IPS-20b (cell line): ENCODE data around the gene B4GALT2.

Source experiments
- H3K27ac ChIP-seq: one replicate; pipeline ENCODE4 v1.5.1; 2013; ENCODE audit warnings: low read length
- H3K27me3 ChIP-seq: 2 replicates; pipeline ENCODE4 v1.6.1; 2013; ENCODE audit warnings: mild to moderate bottlenecking, low read length, inconsistent platforms; ENCODE audit not compliant: insufficient read depth
- H3K36me3 ChIP-seq: 2 replicates; pipeline ENCODE4 v1.6.1; 2013; ENCODE audit warnings: low read depth, mild to moderate bottlenecking, inconsistent platforms, low read length, moderate library complexity; ENCODE audit not compliant: insufficient read depth
- H3K4me1 ChIP-seq: 2 replicates; pipeline ENCODE4 v1.6.1; 2013; ENCODE audit warnings: mild to moderate bottlenecking, control low read depth, inconsistent platforms, low read length, moderate library complexity; ENCODE audit not compliant: insufficient read depth
- H3K4me3 ChIP-seq: 2 replicates; pipeline ENCODE4 v1.5.1; 2013; ENCODE audit warnings: mild to moderate bottlenecking, low read length, inconsistent platforms
- H3K9ac ChIP-seq: 2 replicates; pipeline ENCODE4 v1.6.1; 2013; ENCODE audit warnings: low read depth, mild to moderate bottlenecking, inconsistent platforms, low read length, moderate library complexity
- H3K9me3 ChIP-seq: 2 replicates; pipeline ENCODE4 v1.6.1; 2013; ENCODE audit warnings: mild to moderate bottlenecking, low read depth, low read length, inconsistent platforms; ENCODE audit not compliant: insufficient read depth

The B4GALT2 gene

GRCh38 chr1:44016041-44016889, 37.3 kb downstream of the B4GALT2 start:
- H3K36me3 ChIP-seq: no peaks in the 10 kb centered on the region; the same call in 1 of the 2 replicates
- no peak overlapping the region for H3K27ac ChIP-seq
- no peak overlapping the region; the same call in 1 of the 2 replicates for H3K9ac ChIP-seq
- peaks cover 6% of the 10 kb centered on the region for H3K4me1 ChIP-seq
- H3K9me3 ChIP-seq: no peaks in the 10 kb centered on the region
- H3K27me3 ChIP-seq: no peaks in the 10 kb centered on the region
- no peak overlapping the region for H3K4me3 ChIP-seq

DNA sequence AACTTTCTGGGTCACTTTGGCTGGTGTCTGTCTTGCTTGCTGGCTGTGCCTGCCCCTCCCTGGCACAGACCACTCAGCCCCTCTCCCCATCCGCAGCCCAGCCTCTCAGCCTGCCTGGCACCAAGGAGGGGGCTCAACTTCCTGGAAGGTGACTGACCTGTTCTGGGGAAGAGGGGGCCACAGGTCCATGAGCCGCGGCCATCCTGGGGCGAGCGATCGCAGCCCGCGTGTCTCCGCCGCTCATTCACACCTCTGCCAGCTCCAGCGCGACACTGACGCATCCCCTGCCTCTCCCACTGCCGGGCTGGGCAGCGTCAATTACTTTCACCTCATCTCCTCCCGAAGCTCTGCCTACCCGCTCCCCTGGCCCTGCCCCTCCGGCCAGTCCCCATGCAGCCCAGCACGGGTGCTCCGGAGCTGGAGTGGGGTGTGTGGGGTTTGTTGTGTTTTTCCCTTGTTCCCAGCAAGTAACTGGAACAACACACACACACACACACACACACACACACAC, 37.9 kb downstream of the B4GALT2 start:
- H3K4me3 ChIP-seq: no peak overlapping the region
- 0 out of 2 replicates have a peak, but pooled peaks cover under 1% of the 10 kb centered on the region for H3K4me1 ChIP-seq
- H3K9ac ChIP-seq: no peak overlapping the region
- peaks cover 5% of the 10 kb centered on the region; the same call in 1 of the 2 replicates for H3K36me3 ChIP-seq
- H3K27ac ChIP-seq: no peak overlapping the region
- H3K9me3 ChIP-seq: no peaks in the 10 kb centered on the region
- H3K27me3 ChIP-seq: no peaks in the 10 kb centered on the region

DNA sequence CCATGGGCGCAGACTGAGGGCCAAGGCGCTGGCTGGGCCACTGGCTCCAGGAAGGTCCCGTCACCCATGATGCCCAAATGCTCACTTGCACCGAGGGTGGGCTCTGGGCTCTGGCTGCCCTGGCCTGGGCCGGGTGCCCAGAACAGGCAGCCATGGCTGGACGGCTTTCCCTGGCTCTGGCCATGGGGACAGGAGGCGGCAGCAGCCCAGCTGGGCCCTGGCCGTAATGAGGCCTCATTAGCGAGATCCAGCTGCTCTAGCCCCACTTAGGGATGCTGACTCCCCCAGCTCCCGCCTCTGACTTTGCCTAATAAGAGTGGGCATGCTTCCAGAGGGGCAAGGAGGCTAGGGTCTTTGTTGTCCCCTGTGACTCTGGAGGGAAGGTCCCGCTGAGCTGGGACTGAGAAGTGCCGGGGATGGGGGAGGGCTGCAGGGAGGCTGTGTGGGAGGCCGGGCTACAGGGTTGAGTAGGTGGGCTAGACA, 40.5 kb downstream of the B4GALT2 start:
- Histone ChIP-seq H3K4me3 (no peak overlapping the region), H3K27me3 (no peaks in the 10 kb centered on the region), H3K9ac (no peak overlapping the region), H3K27ac (no peak overlapping the region), H3K4me1 (no peaks in the 10 kb centered on the region), H3K36me3 (peaks cover 18% of the 10 kb centered on the region; the same call in 1 of the 2 replicates), H3K9me3 (no peaks in the 10 kb centered on the region)

DNA sequence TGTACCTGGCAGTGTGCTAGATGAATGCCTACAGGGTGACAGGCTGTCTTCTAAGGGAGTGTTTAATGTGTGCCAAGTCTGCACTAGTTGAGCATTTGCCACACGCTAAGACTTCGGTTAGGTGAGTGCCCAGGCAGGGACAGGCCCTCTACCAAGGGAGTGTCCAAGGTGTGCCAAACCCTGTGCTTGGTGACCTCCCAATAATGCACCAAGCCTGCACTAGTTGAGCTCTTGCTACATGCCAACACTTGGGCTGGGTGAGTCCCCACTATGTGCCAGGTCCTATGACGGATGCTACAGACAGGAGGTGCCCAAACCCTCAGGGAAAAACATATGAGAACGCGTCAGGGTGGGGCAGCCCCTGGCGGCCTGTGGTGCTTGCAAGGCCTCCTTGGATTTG, 41.5 kb downstream of the B4GALT2 start:
- Histone ChIP-seq H3K9ac (no peak overlapping the region), H3K36me3 (peaks cover 18% of the 10 kb centered on the region; the same call in 1 of the 2 replicates), H3K27me3 (no peaks in the 10 kb centered on the region), H3K27ac (no peak overlapping the region), H3K4me1 (no peaks in the 10 kb centered on the region), H3K4me3 (no peak overlapping the region), H3K9me3 (no peaks in the 10 kb centered on the region)

DNA sequence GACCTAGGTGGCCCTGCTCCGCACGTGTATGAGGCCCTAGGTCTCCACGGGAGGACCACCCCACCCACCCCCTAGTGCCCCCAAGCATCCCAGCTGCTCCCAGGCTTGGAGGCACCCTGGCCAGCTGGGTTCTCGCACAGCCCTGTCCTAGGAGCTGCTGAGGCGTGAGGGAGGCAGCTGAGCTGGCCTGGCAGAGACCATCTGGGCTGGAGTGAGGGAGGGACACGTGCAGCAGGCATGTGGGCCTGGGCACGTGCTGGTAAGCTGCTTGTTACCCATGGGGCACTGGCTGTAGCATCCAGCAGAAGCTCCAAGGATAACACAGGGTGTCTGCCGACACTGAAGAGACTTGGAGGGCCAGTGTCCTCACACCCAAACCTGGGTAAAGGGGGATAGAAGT, 42.1 kb downstream of the B4GALT2 start:
- Histone ChIP-seq H3K9me3 (no peaks in the 10 kb centered on the region), H3K36me3 (peaks cover 18% of the 10 kb centered on the region; the same call in 1 of the 2 replicates), H3K4me1 (no peaks in the 10 kb centered on the region)

DNA sequence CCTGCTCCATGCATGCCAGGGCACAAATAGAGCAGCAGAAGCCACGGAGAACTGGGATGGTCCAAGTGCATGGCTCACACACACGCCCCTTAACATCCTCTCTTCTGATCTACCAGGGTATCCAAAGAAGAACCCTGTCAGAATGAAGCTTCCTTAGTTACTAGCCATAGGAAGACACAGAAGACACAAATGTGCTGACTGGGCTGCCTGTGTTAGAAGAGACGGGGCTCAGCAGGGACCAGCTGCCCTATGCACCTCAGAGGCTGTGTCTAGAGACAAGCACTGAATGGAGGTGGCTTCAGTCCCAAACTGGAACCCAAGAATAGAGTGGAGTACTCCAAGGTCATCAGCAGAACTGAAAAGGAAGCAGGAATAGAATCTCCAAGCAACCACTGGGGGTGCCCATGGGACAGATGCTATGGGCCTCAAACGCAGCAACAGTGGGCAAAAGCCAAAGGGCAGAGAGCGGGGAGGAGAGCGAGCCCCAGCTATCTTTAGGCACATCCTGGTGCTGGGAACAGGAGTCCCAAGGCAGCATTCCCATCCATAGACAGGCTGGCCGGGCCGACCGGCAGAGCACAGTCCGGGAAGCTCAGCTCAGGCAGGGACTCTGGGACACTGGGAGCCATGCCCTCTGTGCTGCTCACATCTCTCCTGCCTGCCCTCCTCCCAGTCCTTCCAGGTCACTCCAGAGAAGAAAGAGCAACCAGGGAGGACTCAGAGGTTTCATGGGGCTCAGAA, 42.7 kb downstream of the B4GALT2 start:
- H3K36me3 ChIP-seq: peaks cover 18% of the 10 kb centered on the region; the same call in 1 of the 2 replicates
- H3K27ac ChIP-seq: no peak overlapping the region
- H3K4me3 ChIP-seq: no peak overlapping the region
- no peak overlapping the region for H3K9ac ChIP-seq
- no peaks in the 10 kb centered on the region for H3K27me3 ChIP-seq
- H3K4me1 ChIP-seq: no peaks in the 10 kb centered on the region
- no peaks in the 10 kb centered on the region for H3K9me3 ChIP-seq

More for the DNA sequence above, 42.1 kb downstream of the B4GALT2 start:
- Histone ChIP-seq H3K9ac (no peak overlapping the region), H3K27me3 (no peaks in the 10 kb centered on the region), H3K4me3 (no peak overlapping the region), H3K27ac (no peak overlapping the region)

GRCh38 chr1:44024031-44024902, 45.3 kb downstream of the B4GALT2 start:
- no peaks in the 10 kb centered on the region; the same call in 1 of the 2 replicates for H3K4me1 ChIP-seq
- peaks cover 4% of the 10 kb centered on the region; the same call in 1 of the 2 replicates for H3K27me3 ChIP-seq
- no peaks in the 10 kb centered on the region for H3K9me3 ChIP-seq
- H3K9ac ChIP-seq: no peak overlapping the region
- H3K36me3 ChIP-seq: peaks cover 18% of the 10 kb centered on the region; the same call in 1 of the 2 replicates
- H3K27ac ChIP-seq: no peak overlapping the region
- H3K4me3 ChIP-seq: no peak overlapping the region

- Histone ChIP-seq H3K4me3 (no peak overlapping the region), H3K36me3 (peaks cover 18% of the 10 kb centered on the region; the same call in 1 of the 2 replicates), H3K4me1 (no peaks in the 10 kb centered on the region; the same call in 1 of the 2 replicates), H3K9ac (no peak overlapping the region), H3K9me3 (no peaks in the 10 kb centered on the region), H3K27ac (no peak overlapping the region), H3K27me3 (peaks cover 6% of the 10 kb centered on the region; the same call in 1 of the 2 replicates)
These were observed 46.0 kb downstream of the B4GALT2 start for GRCh38 chr1:44024903-44025525.

- Histone ChIP-seq H3K9ac (no peak overlapping the region), H3K36me3 (peaks cover 18% of the 10 kb centered on the region; the same call in 1 of the 2 replicates), H3K4me3 (no peak overlapping the region), H3K9me3 (no peaks in the 10 kb centered on the region), H3K27me3 (peaks cover 6% of the 10 kb centered on the region; the same call in 1 of the 2 replicates), H3K27ac (no peak overlapping the region), H3K4me1 (no peaks in the 10 kb centered on the region; the same call in 1 of the 2 replicates)
These were observed 46.8 kb downstream of the B4GALT2 start for GRCh38 chr1:44025816-44026215.

DNA sequence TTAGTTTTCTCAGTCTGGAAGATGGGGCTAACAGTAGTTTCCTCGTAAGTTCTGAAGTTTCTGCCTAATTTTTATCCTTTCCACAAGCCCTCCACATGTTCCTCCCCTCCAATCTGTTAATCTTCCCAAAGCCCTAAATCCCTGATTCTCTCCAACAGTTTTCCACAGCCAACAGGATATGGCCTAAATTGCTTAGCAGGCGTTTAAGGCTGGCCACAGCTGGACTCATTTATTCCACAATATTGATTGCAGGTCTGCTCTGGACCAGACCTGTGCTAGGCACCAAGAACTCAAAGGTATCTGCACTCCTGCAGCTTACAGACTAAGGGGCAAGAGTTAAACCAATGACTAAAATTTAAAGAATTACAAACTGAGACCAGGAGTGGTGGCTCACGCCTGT, 48.3 kb downstream of the B4GALT2 start:
- Histone ChIP-seq H3K27ac (no peak overlapping the region), H3K9me3 (no peaks in the 10 kb centered on the region), H3K4me1 (peaks cover 5% of the 10 kb centered on the region; the same call in 1 of the 2 replicates), H3K36me3 (peaks cover 13% of the 10 kb centered on the region; the same call in 1 of the 2 replicates), H3K27me3 (peaks cover 6% of the 10 kb centered on the region; the same call in 1 of the 2 replicates), H3K4me3 (no peak overlapping the region), H3K9ac (no peak overlapping the region)
